GM13976 (cell line): ENCODE measurements around the gene KCTD5.

Source experiments
- DNase-seq: peaks from one replicate; pipeline ENCODE4 v3.0.0; 2012; ENCODE audit warnings: low spot score
- in situ Hi-C: fragments of 300-500 bp; cut with MboI; formaldehyde crosslinking; loops from one replicate; pipeline ENCODE4 v1.12.0; 2022; ENCODE audit warnings: low sequenced_read_pairs, mixed read lengths, inconsistent platforms; ENCODE audit not compliant: unreplicated experiment
- TF ChIP-seq, protein P1 (sequence below): IDR thresholded peaks from 2 replicates; pipeline ENCODE4 v1.5.1; 2012; ENCODE audit warnings: borderline replicate concordance, mild to moderate bottlenecking; ENCODE audit not compliant: insufficient read depth; ENCODE audit errors: extremely low read depth, missing control alignments, control extremely low read depth

The KCTD5 gene

DNA sequence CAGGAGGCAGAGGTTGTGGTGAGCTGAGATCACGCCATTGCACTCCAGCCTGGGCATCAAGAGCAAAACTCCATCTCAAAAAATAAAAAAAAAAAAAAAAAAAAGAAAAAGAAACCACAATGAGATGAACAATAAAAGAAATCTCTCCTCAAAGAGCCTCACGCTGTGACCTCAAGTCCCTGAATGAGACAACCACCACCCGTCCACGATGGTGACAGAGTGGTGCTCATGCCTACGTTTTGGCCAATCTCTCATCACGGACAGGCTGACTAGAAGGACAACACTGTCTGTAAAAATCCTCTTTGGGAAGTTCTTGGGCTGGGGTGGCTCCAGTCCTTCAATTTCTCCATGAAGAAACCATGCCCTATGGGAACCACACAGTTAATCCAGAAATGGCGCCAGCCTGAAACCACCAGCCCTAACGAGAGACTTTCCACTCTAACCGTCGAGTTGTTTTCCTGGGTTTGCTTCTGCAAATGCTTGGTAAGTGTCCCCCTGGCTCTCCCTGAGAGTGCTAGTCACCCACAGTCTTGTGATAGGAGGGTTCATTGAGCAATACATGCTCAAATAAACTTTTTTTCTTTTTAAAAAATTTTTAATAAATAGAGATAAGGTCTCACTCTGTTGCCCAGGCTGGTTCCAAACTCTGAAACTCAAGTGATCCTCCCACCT, 52.7 kb downstream of the KCTD5 start:
- in situ Hi-C loops: no loop called here
- TF ChIP-seq, protein P1, sequence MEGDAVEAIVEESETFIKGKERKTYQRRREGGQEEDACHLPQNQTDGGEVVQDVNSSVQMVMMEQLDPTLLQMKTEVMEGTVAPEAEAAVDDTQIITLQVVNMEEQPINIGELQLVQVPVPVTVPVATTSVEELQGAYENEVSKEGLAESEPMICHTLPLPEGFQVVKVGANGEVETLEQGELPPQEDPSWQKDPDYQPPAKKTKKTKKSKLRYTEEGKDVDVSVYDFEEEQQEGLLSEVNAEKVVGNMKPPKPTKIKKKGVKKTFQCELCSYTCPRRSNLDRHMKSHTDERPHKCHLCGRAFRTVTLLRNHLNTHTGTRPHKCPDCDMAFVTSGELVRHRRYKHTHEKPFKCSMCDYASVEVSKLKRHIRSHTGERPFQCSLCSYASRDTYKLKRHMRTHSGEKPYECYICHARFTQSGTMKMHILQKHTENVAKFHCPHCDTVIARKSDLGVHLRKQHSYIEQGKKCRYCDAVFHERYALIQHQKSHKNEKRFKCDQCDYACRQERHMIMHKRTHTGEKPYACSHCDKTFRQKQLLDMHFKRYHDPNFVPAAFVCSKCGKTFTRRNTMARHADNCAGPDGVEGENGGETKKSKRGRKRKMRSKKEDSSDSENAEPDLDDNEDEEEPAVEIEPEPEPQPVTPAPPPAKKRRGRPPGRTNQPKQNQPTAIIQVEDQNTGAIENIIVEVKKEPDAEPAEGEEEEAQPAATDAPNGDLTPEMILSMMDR: no peak
- no peak for DNase-seq

- DNase-seq: no peak
- TF ChIP-seq, protein P1: no peak
- in situ Hi-C loops: no loop called here
Measured at GRCh38 chr16:2736476-2737237, 54.3 kb downstream of the KCTD5 start.

DNA sequence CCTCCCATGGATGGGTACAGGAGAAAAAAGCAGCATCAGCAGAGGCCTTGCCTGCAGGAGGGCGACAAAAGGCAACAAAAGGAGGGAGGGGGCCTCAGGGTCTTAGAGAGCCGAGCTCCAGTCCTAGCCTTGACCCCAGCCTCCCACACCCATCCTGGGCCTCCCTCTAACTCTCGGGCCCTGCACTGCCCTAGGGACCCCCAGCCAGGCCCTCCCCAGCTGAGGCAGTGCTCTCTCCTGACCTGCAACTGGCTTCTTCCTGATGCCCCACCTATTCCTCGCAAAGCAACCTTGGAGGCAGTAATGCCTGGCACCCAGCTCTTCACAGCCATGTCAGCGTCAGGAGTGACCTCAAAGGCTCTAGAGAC, 54.9 kb downstream of the KCTD5 start:
- TF ChIP-seq, protein P1: no peak
- DNase-seq: no peak
- in situ Hi-C loops: no loop called here

GRCh38 chr16:2737895-2738418, 55.6 kb downstream of the KCTD5 start:
- DNase-seq: no peak
- TF ChIP-seq, protein P1: no peak
- in situ Hi-C loops: no loop called here

GRCh38 chr16:2738615-2739014, 56.3 kb downstream of the KCTD5 start:
- TF ChIP-seq, protein P1: no peak
- in situ Hi-C loops: no loop called here
- DNase-seq: no peak

DNA sequence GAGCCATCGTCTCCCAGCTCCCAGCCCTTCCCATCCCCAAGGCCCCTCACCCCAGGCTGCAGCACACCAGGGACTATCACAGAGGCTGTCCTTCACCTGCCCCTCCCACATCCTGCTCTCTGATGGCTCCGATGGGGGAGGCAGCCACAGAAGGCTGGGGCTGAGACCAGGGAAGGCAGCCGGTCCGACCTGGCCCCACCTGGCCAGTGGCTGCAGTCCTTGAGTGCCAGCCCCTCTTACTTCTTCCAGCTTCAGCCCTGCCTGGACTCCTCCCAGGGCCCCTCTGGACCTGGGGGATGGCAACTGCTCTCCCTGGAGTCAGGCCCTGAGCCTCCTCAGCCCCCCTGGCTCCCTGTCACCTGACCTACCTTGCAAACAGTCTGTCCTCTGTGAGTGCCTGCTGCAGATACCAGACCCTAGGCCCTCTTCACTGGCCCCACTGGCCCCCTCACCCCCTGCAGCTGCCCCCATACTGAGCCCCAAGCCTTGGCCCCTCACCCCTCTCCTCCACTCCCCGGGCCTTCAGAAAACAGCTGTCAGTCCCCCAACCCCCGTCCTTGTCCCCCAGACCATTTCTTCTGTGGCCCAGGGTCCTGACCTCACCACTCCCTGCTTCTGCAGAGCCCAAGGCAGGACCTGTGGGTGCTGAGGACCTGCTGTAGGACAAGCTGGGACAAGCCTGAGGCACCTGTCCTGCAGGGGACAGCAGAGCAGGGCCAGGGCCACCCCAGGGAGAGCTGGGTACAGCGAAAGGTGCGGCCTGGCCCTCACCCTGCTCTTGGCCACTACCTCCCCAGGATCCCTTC, 57.5 kb downstream of the KCTD5 start:
- DNase-seq: no peak
- in situ Hi-C loops: no loop called here
- TF ChIP-seq, protein P1: no peak
